ENCODE data around the gene KCNH8.

The KCNH8 gene

GRCh38 chr3:19154693-19155250 lies 6.5 kb downstream of the KCNH8 start:
- no peak overlapping the region for H3K4me3 ChIP-seq (ENCODE audit: low read length)
- no peaks in the 10 kb centered on the region for H3K79me2 ChIP-seq (ENCODE audit: control insufficient read depth, insufficient read depth, low read length)
- no peak overlapping the region for H2BK120ac ChIP-seq (ENCODE audit: low read depth, low read length)
- H3K27ac ChIP-seq (ENCODE audit: low read depth, low read length): no peak overlapping the region
- H2AK5ac ChIP-seq (ENCODE audit: low read length): no peak overlapping the region
- H4K8ac ChIP-seq (ENCODE audit: low read depth, low read length): no peak overlapping the region
- no CpG with 5 or more reads among the region's 3 CpGs for WGBS (ENCODE audit: extremely low coverage, insufficient coverage, low lambda C conversion rate)
- H3K23ac ChIP-seq (ENCODE audit: low read length): no peak overlapping the region
- DNase-seq: no peak
- H4K5ac ChIP-seq (ENCODE audit: low read length): no peak overlapping the region
- no peak overlapping the region for H3K56ac ChIP-seq (ENCODE audit: low read length)
- no peak overlapping the region for H3K18ac ChIP-seq (ENCODE audit: low read length)
- no peak overlapping the region for H3K9ac ChIP-seq (ENCODE audit: low read length)
- H3K79me1 ChIP-seq (ENCODE audit: low read length): peaks cover 1% of the 10 kb centered on the region
- H3K4me1 ChIP-seq (ENCODE audit: control insufficient read depth, low read depth, low read length): no peaks in the 10 kb centered on the region
- H2BK5ac ChIP-seq (ENCODE audit: low read length): no peak overlapping the region
- no peaks in the 10 kb centered on the region for H3K36me3 ChIP-seq (ENCODE audit: control insufficient read depth, insufficient read depth, low read length)
- H2BK15ac ChIP-seq (replicated peaks; ENCODE audit: low read depth): no peak overlapping the region
- no peak overlapping the region for H3K4ac ChIP-seq (ENCODE audit: low read depth, low read length)
- no peak overlapping the region for H3K4me2 ChIP-seq (ENCODE audit: low read length)
- no peaks in the 10 kb centered on the region for H3K27me3 ChIP-seq (ENCODE audit: insufficient read depth, low read length, poor library complexity)

GRCh38 chr3:19155375-19155774 lies 7.1 kb downstream of the KCNH8 start:
- no peak overlapping the region for H3K4ac ChIP-seq (ENCODE audit: low read depth, low read length)

GRCh38 chr3:19159966-19160635 lies 11.8 kb downstream of the KCNH8 start:
- H3K4me3 ChIP-seq (ENCODE audit: low read length): no peak overlapping the region
- no peaks in the 10 kb centered on the region for H3K27me3 ChIP-seq (ENCODE audit: insufficient read depth, low read length, poor library complexity)
- no peaks in the 10 kb centered on the region for H3K4me1 ChIP-seq (ENCODE audit: control insufficient read depth, low read depth, low read length)
- H2BK5ac ChIP-seq (ENCODE audit: low read length): no peak overlapping the region
- H4K8ac ChIP-seq (ENCODE audit: low read depth, low read length): no peak overlapping the region
- no peak overlapping the region for H2AK5ac ChIP-seq (ENCODE audit: low read length)
- H2BK120ac ChIP-seq (ENCODE audit: low read depth, low read length): no peak overlapping the region
- no peak overlapping the region for H3K18ac ChIP-seq (ENCODE audit: low read length)
- H3K27ac ChIP-seq (ENCODE audit: low read depth, low read length): no peak overlapping the region
- no peak overlapping the region for H4K5ac ChIP-seq (ENCODE audit: low read length)
- H2BK15ac ChIP-seq (replicated peaks; ENCODE audit: low read depth): no peak overlapping the region
- H3K79me2 ChIP-seq (ENCODE audit: control insufficient read depth, insufficient read depth, low read length): no peaks in the 10 kb centered on the region
- no peaks in the 10 kb centered on the region for H3K79me1 ChIP-seq (ENCODE audit: low read length)
- H3K56ac ChIP-seq (ENCODE audit: low read length): no peak overlapping the region
- no peaks in the 10 kb centered on the region for H3K36me3 ChIP-seq (ENCODE audit: control insufficient read depth, insufficient read depth, low read length)
- no CpG with 5 or more reads among the region's 2 CpGs for WGBS (ENCODE audit: extremely low coverage, insufficient coverage, low lambda C conversion rate)
- no peak overlapping the region for H3K23ac ChIP-seq (ENCODE audit: low read length)
- DNase-seq: no peak
- H3K4me2 ChIP-seq (ENCODE audit: low read length): no peak overlapping the region
- no peak overlapping the region for H3K4ac ChIP-seq (ENCODE audit: low read depth, low read length)
- H3K9ac ChIP-seq (ENCODE audit: low read length): no peak overlapping the region

More at GRCh38 chr3:19155375-19155774, 7.1 kb downstream of the KCNH8 start:
- Histone ChIP-seq H3K79me1 (ENCODE audit: low read length) (peaks cover 1% of the 10 kb centered on the region), H3K36me3 (ENCODE audit: control insufficient read depth, insufficient read depth, low read length) (no peaks in the 10 kb centered on the region), H3K56ac (ENCODE audit: low read length) (no peak overlapping the region), H3K23ac (ENCODE audit: low read length) (no peak overlapping the region), H3K27ac (ENCODE audit: low read depth, low read length) (no peak overlapping the region), H4K8ac (ENCODE audit: low read depth, low read length) (no peak overlapping the region), H4K5ac (ENCODE audit: low read length) (no peak overlapping the region), H3K4me2 (ENCODE audit: low read length) (no peak overlapping the region), H3K79me2 (ENCODE audit: control insufficient read depth, insufficient read depth, low read length) (no peaks in the 10 kb centered on the region), H2BK15ac (replicated peaks; ENCODE audit: low read depth) (no peak overlapping the region), H2BK5ac (ENCODE audit: low read length) (no peak overlapping the region), H3K4me3 (ENCODE audit: low read length) (no peak overlapping the region), H2AK5ac (ENCODE audit: low read length) (no peak overlapping the region), H2BK120ac (ENCODE audit: low read depth, low read length) (no peak overlapping the region), H3K18ac (ENCODE audit: low read length) (no peak overlapping the region), H3K27me3 (ENCODE audit: insufficient read depth, low read length, poor library complexity) (no peaks in the 10 kb centered on the region), H3K4me1 (ENCODE audit: control insufficient read depth, low read depth, low read length) (no peaks in the 10 kb centered on the region), H3K9ac (ENCODE audit: low read length) (no peak overlapping the region)
- WGBS (ENCODE audit: extremely low coverage, insufficient coverage, low lambda C conversion rate): no CpG with 5 or more reads among the region's 2 CpGs
- no peak for DNase-seq

GRCh38 chr3:19165654-19166053 lies 17.3 kb downstream of the KCNH8 start:
- H3K4me1 ChIP-seq (ENCODE audit: control insufficient read depth, low read depth, low read length): no peaks in the 10 kb centered on the region
- no peak overlapping the region for H3K4ac ChIP-seq (ENCODE audit: low read depth, low read length)
- no peak for DNase-seq
- H2BK15ac ChIP-seq (replicated peaks; ENCODE audit: low read depth): no peak overlapping the region
- no peak overlapping the region for H3K56ac ChIP-seq (ENCODE audit: low read length)
- H4K8ac ChIP-seq (ENCODE audit: low read depth, low read length): no peak overlapping the region
- no peak overlapping the region for H3K4me3 ChIP-seq (ENCODE audit: low read length)
- H3K79me2 ChIP-seq (ENCODE audit: control insufficient read depth, insufficient read depth, low read length): no peaks in the 10 kb centered on the region
- no peaks in the 10 kb centered on the region for H3K27me3 ChIP-seq (ENCODE audit: insufficient read depth, low read length, poor library complexity)
- H3K18ac ChIP-seq (ENCODE audit: low read length): no peak overlapping the region
- H2BK5ac ChIP-seq (ENCODE audit: low read length): no peak overlapping the region
- H3K9ac ChIP-seq (ENCODE audit: low read length): no peak overlapping the region
- no peak overlapping the region for H2AK5ac ChIP-seq (ENCODE audit: low read length)
- no peak overlapping the region for H3K4me2 ChIP-seq (ENCODE audit: low read length)
- no peaks in the 10 kb centered on the region for H3K79me1 ChIP-seq (ENCODE audit: low read length)
- H4K5ac ChIP-seq (ENCODE audit: low read length): no peak overlapping the region
- no peak overlapping the region for H3K23ac ChIP-seq (ENCODE audit: low read length)
- no CpG with 5 or more reads among the region's 2 CpGs for WGBS (ENCODE audit: extremely low coverage, insufficient coverage, low lambda C conversion rate)
- H3K27ac ChIP-seq (ENCODE audit: low read depth, low read length): no peak overlapping the region
- no peak overlapping the region for H2BK120ac ChIP-seq (ENCODE audit: low read depth, low read length)
- H3K36me3 ChIP-seq (ENCODE audit: control insufficient read depth, insufficient read depth, low read length): no peaks in the 10 kb centered on the region

GRCh38 chr3:19171794-19172193 lies 23.5 kb downstream of the KCNH8 start:
- Histone ChIP-seq H2BK15ac (replicated peaks; ENCODE audit: low read depth) (no peak overlapping the region), H3K9ac (ENCODE audit: low read length) (no peak overlapping the region), H3K27ac (ENCODE audit: low read depth, low read length) (no peak overlapping the region), H3K4me3 (ENCODE audit: low read length) (no peak overlapping the region), H3K4me2 (ENCODE audit: low read length) (no peak overlapping the region), H3K56ac (ENCODE audit: low read length) (no peak overlapping the region), H2AK5ac (ENCODE audit: low read length) (no peak overlapping the region), H4K8ac (ENCODE audit: low read depth, low read length) (no peak overlapping the region), H3K36me3 (ENCODE audit: control insufficient read depth, insufficient read depth, low read length) (no peaks in the 10 kb centered on the region), H3K79me2 (ENCODE audit: control insufficient read depth, insufficient read depth, low read length) (no peaks in the 10 kb centered on the region), H3K79me1 (ENCODE audit: low read length) (no peaks in the 10 kb centered on the region), H3K4me1 (ENCODE audit: control insufficient read depth, low read depth, low read length) (peaks cover 3% of the 10 kb centered on the region), H2BK5ac (ENCODE audit: low read length) (no peak overlapping the region), H2BK120ac (ENCODE audit: low read depth, low read length) (no peak overlapping the region), H3K4ac (ENCODE audit: low read depth, low read length) (no peak overlapping the region), H3K23ac (ENCODE audit: low read length) (no peak overlapping the region), H3K18ac (ENCODE audit: low read length) (no peak overlapping the region), H4K5ac (ENCODE audit: low read length) (no peak overlapping the region), H3K27me3 (ENCODE audit: insufficient read depth, low read length, poor library complexity) (no peaks in the 10 kb centered on the region)
- DNase-seq: peak; percentile 83
- no CpG with 5 or more reads among the region's 2 CpGs for WGBS (ENCODE audit: extremely low coverage, insufficient coverage, low lambda C conversion rate)

GRCh38 chr3:19173945-19174344 lies 25.6 kb downstream of the KCNH8 start:
- Histone ChIP-seq H3K4ac (ENCODE audit: low read depth, low read length) (no peak overlapping the region), H3K79me1 (ENCODE audit: low read length) (no peaks in the 10 kb centered on the region), H3K36me3 (ENCODE audit: control insufficient read depth, insufficient read depth, low read length) (no peaks in the 10 kb centered on the region), H4K8ac (ENCODE audit: low read depth, low read length) (no peak overlapping the region), H3K4me3 (ENCODE audit: low read length) (no peak overlapping the region), H3K4me1 (ENCODE audit: control insufficient read depth, low read depth, low read length) (peaks cover 3% of the 10 kb centered on the region), H2BK15ac (replicated peaks; ENCODE audit: low read depth) (no peak overlapping the region), H2BK5ac (ENCODE audit: low read length) (no peak overlapping the region), H3K18ac (ENCODE audit: low read length) (no peak overlapping the region), H4K5ac (ENCODE audit: low read length) (no peak overlapping the region), H3K23ac (ENCODE audit: low read length) (no peak overlapping the region), H3K27me3 (ENCODE audit: insufficient read depth, low read length, poor library complexity) (no peaks in the 10 kb centered on the region), H2AK5ac (ENCODE audit: low read length) (no peak overlapping the region), H3K27ac (ENCODE audit: low read depth, low read length) (no peak overlapping the region), H3K4me2 (ENCODE audit: low read length) (no peak overlapping the region), H3K56ac (ENCODE audit: low read length) (no peak overlapping the region), H3K79me2 (ENCODE audit: control insufficient read depth, insufficient read depth, low read length) (no peaks in the 10 kb centered on the region), H2BK120ac (ENCODE audit: low read depth, low read length) (no peak overlapping the region), H3K9ac (ENCODE audit: low read length) (no peak overlapping the region)
- DNase-seq: peak; percentile 81
- no CpG with 5 or more reads among the region's 1 CpG for WGBS (ENCODE audit: extremely low coverage, insufficient coverage, low lambda C conversion rate)
